SK-N-SH (cell line): Measurements from ENCODE around the gene ZBTB16.

Experiments used
- CHD2 ChIP-seq: fragments of 150-350 bp; IDR thresholded peaks from 2 replicates; pipeline ENCODE4 v1.6.1; 2018; ENCODE audit warnings: low read length; ENCODE audit not compliant: partially characterized antibody
- CTCF ChIP-seq: fragments of 200-600 bp; sonication (generic); IDR thresholded peaks from 2 replicates; pipeline ENCODE4 v1.6.1; 2017; ENCODE audit warnings: antibody characterized with exemption, mild to moderate bottlenecking, moderate library complexity
- FOSL2 ChIP-seq: IDR thresholded peaks from 2 replicates; pipeline ENCODE4 v1.4.0; 2012; ENCODE audit warnings: low read depth, mild to moderate bottlenecking, moderate library complexity, borderline replicate concordance
- MAX ChIP-seq: IDR thresholded peaks from 2 replicates; pipeline ENCODE4 v1.4.0; 2012; ENCODE audit warnings: low read depth
- PBX3 ChIP-seq: IDR thresholded peaks from 2 replicates; pipeline ENCODE4; 2012
- POLR2AphosphoS5 ChIP-seq: IDR thresholded peaks from 2 replicates; pipeline ENCODE4 v1.6.1; 2012; ENCODE audit warnings: low read depth, low read length
- REST ChIP-seq: IDR thresholded peaks from 2 replicates; pipeline ENCODE4 v1.6.1; 2012; ENCODE audit warnings: mild to moderate bottlenecking, low read depth, low read length, moderate library complexity
- TAF1 ChIP-seq: IDR thresholded peaks from 2 replicates; pipeline ENCODE4 v1.6.1; 2012; ENCODE audit warnings: low read depth, mild to moderate bottlenecking, low read length, moderate library complexity, borderline replicate concordance
- YY1 ChIP-seq: IDR thresholded peaks from 2 replicates; pipeline ENCODE4 v1.4.0; 2012; ENCODE audit warnings: low read depth, mild to moderate bottlenecking

- no peak for TF ChIP-seq FOSL2
- TF ChIP-seq CTCF, result no peak
- TF ChIP-seq PBX3, result no peak
- no peak for TF ChIP-seq POLR2AphosphoS5
- TF ChIP-seq REST, result no peak
- TF ChIP-seq YY1, result no peak
- no peak for TF ChIP-seq CHD2
- TF ChIP-seq TAF1, result no peak
- TF ChIP-seq MAX, result no peak
Measured at GRCh38 chr11:114145166-114145775, 85.8 kb downstream of the ZBTB16 start.
